Measurements from ENCODE around the gene SLC25A21.

DNA sequence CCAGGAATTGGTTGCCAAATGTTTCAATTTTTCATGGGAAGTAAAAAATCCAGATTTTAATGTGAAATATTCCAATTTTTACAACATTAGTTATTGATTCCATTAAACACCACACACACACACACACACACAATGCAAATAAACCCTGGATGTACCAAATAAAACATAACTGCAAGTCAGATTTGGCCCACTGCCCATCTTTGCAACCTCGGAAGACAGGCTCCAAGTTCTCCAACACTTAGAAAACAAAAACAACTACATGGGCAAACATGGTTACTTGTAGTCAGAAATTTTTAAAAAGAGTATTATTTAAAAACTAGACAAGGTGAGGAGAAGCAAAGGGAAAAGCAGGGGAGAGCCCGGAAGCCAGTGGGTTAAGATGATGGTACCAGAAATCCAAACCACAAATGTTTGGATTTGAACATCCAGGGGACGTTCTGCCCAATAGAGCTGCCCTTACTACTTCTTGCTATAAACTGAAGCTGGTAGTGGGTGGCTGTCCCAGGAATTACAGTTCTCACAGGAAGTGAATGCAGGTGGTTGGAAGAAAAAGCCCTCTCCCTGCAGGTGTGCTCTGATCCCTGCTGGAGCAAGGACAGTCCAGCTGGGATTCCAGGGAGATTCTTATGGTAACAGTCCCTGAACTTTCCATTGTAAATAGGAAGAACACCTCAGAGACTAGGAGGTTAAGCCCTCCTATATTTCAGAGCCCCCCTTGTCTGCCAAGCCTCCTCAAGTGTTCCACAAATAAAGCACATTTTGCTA lies 111.7 kb downstream of the SLC25A21 start:
- TF ChIP-seq SNAI2 (CRISPR knock-in tag; IDR thresholded peaks at IDR 0.05) (no peak), RARB (CRISPR knock-in tag; IDR thresholded peaks at IDR 0.05) (no peak), ISL1 (CRISPR knock-in tag; IDR thresholded peaks at IDR 0.05) (no peak), ZFP3 (CRISPR knock-in tag; IDR thresholded peaks at IDR 0.05) (no peak), ZC3H10 (CRISPR knock-in tag; IDR thresholded peaks at IDR 0.05) (no peak), ARNTL (CRISPR knock-in tag; IDR thresholded peaks at IDR 0.05; ENCODE audit: borderline replicate concordance, low read depth) (no peak), ZNF565 (CRISPR knock-in tag; conservative IDR thresholded peaks at IDR 0.05; ENCODE audit: low read depth) (no peak)
- TF ChIP-seq, protein P1, sequence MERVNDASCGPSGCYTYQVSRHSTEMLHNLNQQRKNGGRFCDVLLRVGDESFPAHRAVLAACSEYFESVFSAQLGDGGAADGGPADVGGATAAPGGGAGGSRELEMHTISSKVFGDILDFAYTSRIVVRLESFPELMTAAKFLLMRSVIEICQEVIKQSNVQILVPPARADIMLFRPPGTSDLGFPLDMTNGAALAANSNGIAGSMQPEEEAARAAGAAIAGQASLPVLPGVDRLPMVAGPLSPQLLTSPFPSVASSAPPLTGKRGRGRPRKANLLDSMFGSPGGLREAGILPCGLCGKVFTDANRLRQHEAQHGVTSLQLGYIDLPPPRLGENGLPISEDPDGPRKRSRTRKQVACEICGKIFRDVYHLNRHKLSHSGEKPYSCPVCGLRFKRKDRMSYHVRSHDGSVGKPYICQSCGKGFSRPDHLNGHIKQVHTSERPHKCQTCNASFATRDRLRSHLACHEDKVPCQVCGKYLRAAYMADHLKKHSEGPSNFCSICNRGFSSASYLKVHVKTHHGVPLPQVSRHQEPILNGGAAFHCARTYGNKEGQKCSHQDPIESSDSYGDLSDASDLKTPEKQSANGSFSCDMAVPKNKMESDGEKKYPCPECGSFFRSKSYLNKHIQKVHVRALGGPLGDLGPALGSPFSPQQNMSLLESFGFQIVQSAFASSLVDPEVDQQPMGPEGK (CRISPR knock-in tag; IDR thresholded peaks at IDR 0.05; ENCODE audit: borderline replicate concordance): no peak
